ENCODE results near the gene HPS6.

The HPS6 gene

GRCh38 chr10:102106998-102107397 is 41.8 kb downstream of the HPS6 start:
- Histone ChIP-seq H3K79me2 (ENCODE audit: insufficient read depth, low read depth) (peaks cover 6% of the 10 kb centered on the region; the same call in 1 of the 2 replicates), H2AFZ (ENCODE audit: low read depth) (no peak overlapping the region), H3K27me3 (ENCODE audit: insufficient read depth, low read depth) (no peaks in the 10 kb centered on the region), H4K20me1 (ENCODE audit: insufficient read depth) (no peaks in the 10 kb centered on the region; the same call in 1 of the 2 replicates), H3K27ac (no peak overlapping the region), H3K4me2 (no peak overlapping the region), H3K9ac (no peak overlapping the region), H3K4me1 (ENCODE audit: low read depth, poor library complexity, severe bottlenecking) (no peaks in the 10 kb centered on the region), H3K36me3 (ENCODE audit: insufficient read depth) (no peaks in the 10 kb centered on the region; the same call in 1 of the 2 replicates), H3K4me3 (IDR thresholded peaks at IDR 0.05; ENCODE audit: insufficient read depth, low read depth, low read length) (no peak overlapping the region)
- TF ChIP-seq, protein P1, sequence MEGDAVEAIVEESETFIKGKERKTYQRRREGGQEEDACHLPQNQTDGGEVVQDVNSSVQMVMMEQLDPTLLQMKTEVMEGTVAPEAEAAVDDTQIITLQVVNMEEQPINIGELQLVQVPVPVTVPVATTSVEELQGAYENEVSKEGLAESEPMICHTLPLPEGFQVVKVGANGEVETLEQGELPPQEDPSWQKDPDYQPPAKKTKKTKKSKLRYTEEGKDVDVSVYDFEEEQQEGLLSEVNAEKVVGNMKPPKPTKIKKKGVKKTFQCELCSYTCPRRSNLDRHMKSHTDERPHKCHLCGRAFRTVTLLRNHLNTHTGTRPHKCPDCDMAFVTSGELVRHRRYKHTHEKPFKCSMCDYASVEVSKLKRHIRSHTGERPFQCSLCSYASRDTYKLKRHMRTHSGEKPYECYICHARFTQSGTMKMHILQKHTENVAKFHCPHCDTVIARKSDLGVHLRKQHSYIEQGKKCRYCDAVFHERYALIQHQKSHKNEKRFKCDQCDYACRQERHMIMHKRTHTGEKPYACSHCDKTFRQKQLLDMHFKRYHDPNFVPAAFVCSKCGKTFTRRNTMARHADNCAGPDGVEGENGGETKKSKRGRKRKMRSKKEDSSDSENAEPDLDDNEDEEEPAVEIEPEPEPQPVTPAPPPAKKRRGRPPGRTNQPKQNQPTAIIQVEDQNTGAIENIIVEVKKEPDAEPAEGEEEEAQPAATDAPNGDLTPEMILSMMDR (conservative IDR thresholded peaks at IDR 0.05; ENCODE audit: low read depth, low read length), result no peak

GRCh38 chr10:102109166-102110116 is 44.3 kb downstream of the HPS6 start:
- H4K20me1 ChIP-seq (ENCODE audit: insufficient read depth), result no peaks in the 10 kb centered on the region; the same call in 1 of the 2 replicates
- no peak overlapping the region for H2AFZ ChIP-seq (ENCODE audit: low read depth)
- H3K4me1 ChIP-seq (ENCODE audit: low read depth, poor library complexity, severe bottlenecking), result peaks cover 18% of the 10 kb centered on the region
- H3K36me3 ChIP-seq (ENCODE audit: insufficient read depth), result no peaks in the 10 kb centered on the region; the same call in 1 of the 2 replicates
- H3K79me2 ChIP-seq (ENCODE audit: insufficient read depth, low read depth), result peaks cover 29% of the 10 kb centered on the region
- no peaks in the 10 kb centered on the region for H3K27me3 ChIP-seq (ENCODE audit: insufficient read depth, low read depth)
- H3K27ac ChIP-seq, result no peak overlapping the region
- TF ChIP-seq, protein P1 (conservative IDR thresholded peaks at IDR 0.05; ENCODE audit: low read depth, low read length), result no peak
- no peak overlapping the region for H3K4me2 ChIP-seq
- H3K4me3 ChIP-seq (IDR thresholded peaks at IDR 0.05; ENCODE audit: insufficient read depth, low read depth, low read length), result no peak overlapping the region
- no peak overlapping the region for H3K9ac ChIP-seq

GRCh38 chr10:102111276-102111675 is 46.1 kb downstream of the HPS6 start:
- Histone ChIP-seq H3K27ac (no peak overlapping the region), H3K4me1 (ENCODE audit: low read depth, poor library complexity, severe bottlenecking) (peaks cover 30% of the 10 kb centered on the region), H3K27me3 (ENCODE audit: insufficient read depth, low read depth) (no peaks in the 10 kb centered on the region), H3K36me3 (ENCODE audit: insufficient read depth) (no peaks in the 10 kb centered on the region; the same call in 1 of the 2 replicates), H2AFZ (ENCODE audit: low read depth) (no peak overlapping the region), H4K20me1 (ENCODE audit: insufficient read depth) (no peaks in the 10 kb centered on the region; the same call in 1 of the 2 replicates), H3K9ac (no peak overlapping the region), H3K4me3 (IDR thresholded peaks at IDR 0.05; ENCODE audit: insufficient read depth, low read depth, low read length) (no peak overlapping the region), H3K4me2 (no peak overlapping the region), H3K79me2 (ENCODE audit: insufficient read depth, low read depth) (peaks cover 43% of the 10 kb centered on the region)
- TF ChIP-seq, protein P1 (conservative IDR thresholded peaks at IDR 0.05; ENCODE audit: low read depth, low read length), result no peak

GRCh38 chr10:102112210-102112817 is 47.2 kb downstream of the HPS6 start:
- Histone ChIP-seq H3K27me3 (ENCODE audit: insufficient read depth, low read depth) (no peaks in the 10 kb centered on the region), H3K9ac (no peak overlapping the region), H3K79me2 (ENCODE audit: insufficient read depth, low read depth) (peaks cover 54% of the 10 kb centered on the region), H3K4me2 (peak overlapping the region; percentile 100), H3K36me3 (ENCODE audit: insufficient read depth) (no peaks in the 10 kb centered on the region; the same call in 1 of the 2 replicates), H2AFZ (ENCODE audit: low read depth) (no peak overlapping the region), H3K4me1 (ENCODE audit: low read depth, poor library complexity, severe bottlenecking) (peaks cover 39% of the 10 kb centered on the region), H3K4me3 (IDR thresholded peaks at IDR 0.05; ENCODE audit: insufficient read depth, low read depth, low read length) (no peak overlapping the region), H3K27ac (no peak overlapping the region), H4K20me1 (ENCODE audit: insufficient read depth) (no peaks in the 10 kb centered on the region; the same call in 1 of the 2 replicates)
- TF ChIP-seq, protein P1 (conservative IDR thresholded peaks at IDR 0.05; ENCODE audit: low read depth, low read length), result peak; percentile 49

Measured in KMS-11 (cell line).